Measurements from ENCODE around the gene KCNQ1. TPM values are rescaled to one million over a fixed set of nuclear protein-coding genes. Genes with fewer than 3 reads are reported as not detected.

Gene KCNQ1
- total and polyA plus RNA-seq, 2 of the 13 experiments (the other 11 are each of a cell fraction or from before 2014, with no cell fraction given): 0.02 to 0.08 TPM

- intact Hi-C loops (cut with micrococcal nuclease; ENCODE audit: unreplicated experiment) (no loop called here), in situ Hi-C loops (cut with HindIII; ENCODE audit: extremely low pct_ligation_motif_present, low pct_unique_long_range_greater_than_20kb) (loop anchor here (10.0 kb wide), 1 partner anchor 327 kb away; no protein-coding TSS in a partner anchor)
- no peaks in the 10 kb centered on the region for H3K36me3 ChIP-seq (replicated peaks in 1 of 2; ENCODE audit: control insufficient read depth in 1 of 2, insufficient read depth in 2 of 2, low read length in 2 of 2)
- H3K9me3 ChIP-seq (ENCODE audit: low read length): no peaks in the 10 kb centered on the region
- WGBS (ENCODE audit: low lambda C conversion rate): 56% methylated on average over 7 of the region's 35 CpGs
- no peak overlapping the region for H3K4me2 ChIP-seq (ENCODE audit: low read depth, low read length)
- no TSS peak for BruUV-seq (replicated peaks)
- FAIRE-seq: no peak
- H2AFZ ChIP-seq (ENCODE audit: low read length): no peak overlapping the region
- no peaks in the 10 kb centered on the region for H3K4me1 ChIP-seq (ENCODE audit: insufficient read depth, low read length)
- no peak overlapping the region for H3K4me3 ChIP-seq (replicated peaks in 1 of 3; ENCODE audit: insufficient read depth in 1 of 3, low read depth in 2 of 3, low read length in 3 of 3)
- ChIA-PET POLR2A (no interaction called here), CTCF (ENCODE audit: low intra/inter-chr PET ratio, low total read pairs) (no interaction called here)
- peaks cover 6% of the 10 kb centered on the region; the same call in 1 of the 2 replicates for H4K20me1 ChIP-seq (ENCODE audit: insufficient read depth, low read length)
- no peaks in the 10 kb centered on the region for H3K79me2 ChIP-seq (ENCODE audit: insufficient read depth, low read length)
- no peak for DNase-seq (ENCODE audit: low spot score)
- ATAC-seq: no peak
- H3K27ac ChIP-seq (ENCODE audit: extremely low read length, insufficient read depth, low read length): no peak overlapping the region
- no peak overlapping the region for H3K9ac ChIP-seq (ENCODE audit: insufficient read depth, low read depth, low read length)
- H3K27me3 ChIP-seq (ENCODE audit: control insufficient read depth in 1 of 2, insufficient read depth in 2 of 2, low read length in 2 of 2): peaks cover 33 to 94% of the 10 kb centered on the region in 2 experiments
- TF ChIP-seq ZNF7 (CRISPR knock-in tag; IDR thresholded peaks at IDR 0.05) (no peak), ZNF615 (CRISPR knock-in tag; IDR thresholded peaks at IDR 0.05; ENCODE audit: borderline replicate concordance) (no peak), ATF3 (CRISPR knock-in tag; IDR thresholded peaks at IDR 0.05) (no peak), EED (CRISPR knock-in tag; IDR thresholded peaks at IDR 0.05) (no peak), ZNF558 (CRISPR knock-in tag; IDR thresholded peaks at IDR 0.05; ENCODE audit: borderline replicate concordance) (no peak), HDAC2 (CRISPR knock-in tag; IDR thresholded peaks at IDR 0.05) (no peak), HINFP (CRISPR knock-in tag; IDR thresholded peaks at IDR 0.05; ENCODE audit: low read depth) (no peak), SNRNP70 (IDR thresholded peaks at IDR 0.05; ENCODE audit: low read depth, low read length) (no peak), ZNF235 (CRISPR knock-in tag; IDR thresholded peaks at IDR 0.05; ENCODE audit: borderline replicate concordance) (no peak), ZNF878 (CRISPR knock-in tag; IDR thresholded peaks at IDR 0.05) (no peak), ZXDC (CRISPR knock-in tag; IDR thresholded peaks at IDR 0.05) (no peak), ZNF841 (CRISPR knock-in tag; IDR thresholded peaks at IDR 0.05; ENCODE audit: borderline replicate concordance) (no peak), ZBTB8A (CRISPR knock-in tag; IDR thresholded peaks at IDR 0.05; ENCODE audit: borderline replicate concordance, low read depth) (no peak), JUNB (CRISPR knock-in tag; IDR thresholded peaks at IDR 0.05; ENCODE audit: borderline replicate concordance) (no peak)
These were observed 77.2 kb downstream of the KCNQ1 start for GRCh38 chr11:2521733-2522630.

All from HepG2 (cell line).